ENCODE measurements around the gene OPA3. TPM values are rescaled to one million over a fixed set of nuclear protein-coding genes. Genes with fewer than 3 reads are reported as not detected.
"Not testable (repeated sequence)": the region's sequence is repeated elsewhere in the genome, so short reads cannot be mapped to it uniquely, and the experiment has no call there.

Gene OPA3
- total RNA-seq, 3 donors from 2014 or later, result 6.6 to 11.4 (median 7.2) TPM

- H3K4me1 ChIP-seq, result peaks cover 4 to 11% of the 10 kb centered on the region in 2 donors
- H3K4me3 ChIP-seq, result no peak overlapping the region
- intact Hi-C loops (cut with DNase I; ENCODE audit: low total_unique reads), result no loop called here
- no peaks in the 10 kb centered on the region for H3K27me3 ChIP-seq
- TF ChIP-seq POLR2AphosphoS5 (IDR thresholded peaks at IDR 0.05) (no peak), CTCF (IDR thresholded peaks at IDR 0.05) (no peak), POLR2A (IDR thresholded peaks at IDR 0.05) (no peak)
- no peak overlapping the region for H3K27ac ChIP-seq
- H3K36me3 ChIP-seq, result no peaks in the 10 kb centered on the region
- no peak for DNase-seq (ENCODE audit: low spot score in 2 of 2)
- H3K9me3 ChIP-seq, result no peaks in the 10 kb centered on the region
Observed at GRCh38 chr19:45511074-45511473, 73.5 kb downstream of the OPA3 start.

GRCh38 chr19:45510352-45510751 is 74.2 kb downstream of the OPA3 start:
- H3K36me3 ChIP-seq; H3K9me3 ChIP-seq; H3K27me3 ChIP-seq; DNase-seq (ENCODE audit: low spot score in 2 of 2); intact Hi-C loops (cut with DNase I; ENCODE audit: low total_unique reads): not testable (repeated sequence)
- peaks cover 4 to 11% of the 10 kb centered on the region in 2 donors for H3K4me1 ChIP-seq
- H3K4me3 ChIP-seq, result peak overlapping the region in 1 of 3 donors; percentile 97
- peak overlapping the region; percentile 94 to 95 for H3K27ac ChIP-seq

- H3K27ac ChIP-seq, result peak overlapping the region; percentile 94 to 95
- no peaks in the 10 kb centered on the region for H3K36me3 ChIP-seq
- no peak for DNase-seq (ENCODE audit: low spot score in 2 of 2)
- TF ChIP-seq CTCF (IDR thresholded peaks at IDR 0.05) (no peak), POLR2A (IDR thresholded peaks at IDR 0.05) (no peak), POLR2AphosphoS5 (IDR thresholded peaks at IDR 0.05) (no peak)
- intact Hi-C loops (cut with DNase I; ENCODE audit: low total_unique reads), result no loop called here
- peak overlapping the region; percentile 65 to 99 (median 97) for H3K4me3 ChIP-seq
- no peaks in the 10 kb centered on the region for H3K27me3 ChIP-seq
- H3K4me1 ChIP-seq, result peaks cover 4 to 10% of the 10 kb centered on the region in 2 donors
- H3K9me3 ChIP-seq, result no peaks in the 10 kb centered on the region
Observed at GRCh38 chr19:45509692-45510015, 74.9 kb downstream of the OPA3 start.

- Histone ChIP-seq H3K4me3 (peak overlapping the region; percentile 65 to 99 (median 97)), H3K27ac (peak overlapping the region; percentile 94 to 95), H3K9me3 (no peaks in the 10 kb centered on the region), H3K36me3 (no peaks in the 10 kb centered on the region), H3K27me3 (no peaks in the 10 kb centered on the region), H3K4me1 (peaks cover 4% of the 10 kb centered on the region in 2 donors)
- intact Hi-C loops (cut with DNase I; ENCODE audit: low total_unique reads), result loop anchor here (1.0 kb wide), 1 partner anchor 79 kb away; no protein-coding TSS in a partner anchor
- peak; percentile 77 to 83 for DNase-seq (ENCODE audit: low spot score in 2 of 2)
- TF ChIP-seq POLR2AphosphoS5 (IDR thresholded peaks at IDR 0.05) (peak in 1 of 3 donors; percentile 26), POLR2A (IDR thresholded peaks at IDR 0.05) (no peak), CTCF (IDR thresholded peaks at IDR 0.05) (peak in 2 of 3 donors; percentile 40 to 44)
Observed at GRCh38 chr19:45508861-45509691, 75.5 kb downstream of the OPA3 start.

GRCh38 chr19:45508417-45508860 is 76.2 kb downstream of the OPA3 start:
- H3K36me3 ChIP-seq, result no peaks in the 10 kb centered on the region
- peak overlapping the region; percentile 65 to 99 (median 97) for H3K4me3 ChIP-seq
- no peak for TF ChIP-seq CTCF (IDR thresholded peaks at IDR 0.05)
- no peak for TF ChIP-seq POLR2A (IDR thresholded peaks at IDR 0.05)
- TF ChIP-seq POLR2AphosphoS5 (IDR thresholded peaks at IDR 0.05), result no peak
- H3K27me3 ChIP-seq, result no peaks in the 10 kb centered on the region
- intact Hi-C loops (cut with DNase I; ENCODE audit: low total_unique reads), result loop anchor here (1.0 kb wide), 1 partner anchor 80 kb away; no protein-coding TSS in a partner anchor
- DNase-seq (ENCODE audit: low spot score in 2 of 2), result peak in 1 of 2 donors; percentile 62
- H3K4me1 ChIP-seq, result peaks cover 0 to 4% of the 10 kb centered on the region in 2 donors
- H3K9me3 ChIP-seq, result no peaks in the 10 kb centered on the region
- peak overlapping the region; percentile 94 to 95 for H3K27ac ChIP-seq
